Measurements from ENCODE around the gene SIRT7. TPM values are rescaled to one million over a fixed set of nuclear protein-coding genes. Genes with fewer than 3 reads are reported as not detected.

SIRT7 gene
- total RNA-seq, 1 donor from 2014 or later: 32.8 TPM

DNA sequence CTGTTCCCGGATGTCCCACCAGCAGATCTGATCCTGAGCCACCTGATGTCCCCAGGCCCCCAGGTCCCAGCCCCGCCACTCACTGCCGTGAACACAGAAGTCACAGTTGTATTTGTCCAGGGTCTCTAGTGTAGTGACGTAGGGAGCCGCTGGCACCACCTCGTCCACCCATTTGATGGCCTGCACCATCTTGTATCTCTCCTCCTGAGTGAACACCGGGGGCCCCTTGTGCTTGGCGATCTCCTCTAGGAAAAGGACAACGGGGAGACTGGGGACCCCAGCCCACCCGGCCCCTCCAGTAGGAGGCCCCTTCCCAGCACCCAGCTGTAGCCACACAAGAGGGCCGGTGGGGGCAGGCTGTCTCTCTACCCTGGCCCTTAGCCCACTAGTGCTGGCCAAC is 9.2 kb downstream of the SIRT7 start:
- H3K4me3 ChIP-seq: no peak overlapping the region
- H3K9me3 ChIP-seq: no peaks in the 10 kb centered on the region
- ATAC-seq (no peak), DNase-seq (no peak)
- no peak overlapping the region for H3K27ac ChIP-seq
- H3K27me3 ChIP-seq (ENCODE audit: low read depth): no peaks in the 10 kb centered on the region
- H3K36me3 ChIP-seq: peaks cover 60% of the 10 kb centered on the region
- intact Hi-C loops (cut with DNase I): no loop called here
- TF ChIP-seq, protein P1, sequence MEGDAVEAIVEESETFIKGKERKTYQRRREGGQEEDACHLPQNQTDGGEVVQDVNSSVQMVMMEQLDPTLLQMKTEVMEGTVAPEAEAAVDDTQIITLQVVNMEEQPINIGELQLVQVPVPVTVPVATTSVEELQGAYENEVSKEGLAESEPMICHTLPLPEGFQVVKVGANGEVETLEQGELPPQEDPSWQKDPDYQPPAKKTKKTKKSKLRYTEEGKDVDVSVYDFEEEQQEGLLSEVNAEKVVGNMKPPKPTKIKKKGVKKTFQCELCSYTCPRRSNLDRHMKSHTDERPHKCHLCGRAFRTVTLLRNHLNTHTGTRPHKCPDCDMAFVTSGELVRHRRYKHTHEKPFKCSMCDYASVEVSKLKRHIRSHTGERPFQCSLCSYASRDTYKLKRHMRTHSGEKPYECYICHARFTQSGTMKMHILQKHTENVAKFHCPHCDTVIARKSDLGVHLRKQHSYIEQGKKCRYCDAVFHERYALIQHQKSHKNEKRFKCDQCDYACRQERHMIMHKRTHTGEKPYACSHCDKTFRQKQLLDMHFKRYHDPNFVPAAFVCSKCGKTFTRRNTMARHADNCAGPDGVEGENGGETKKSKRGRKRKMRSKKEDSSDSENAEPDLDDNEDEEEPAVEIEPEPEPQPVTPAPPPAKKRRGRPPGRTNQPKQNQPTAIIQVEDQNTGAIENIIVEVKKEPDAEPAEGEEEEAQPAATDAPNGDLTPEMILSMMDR (IDR thresholded peaks at IDR 0.05): no peak
- peaks cover 15% of the 10 kb centered on the region for H3K4me1 ChIP-seq

DNA sequence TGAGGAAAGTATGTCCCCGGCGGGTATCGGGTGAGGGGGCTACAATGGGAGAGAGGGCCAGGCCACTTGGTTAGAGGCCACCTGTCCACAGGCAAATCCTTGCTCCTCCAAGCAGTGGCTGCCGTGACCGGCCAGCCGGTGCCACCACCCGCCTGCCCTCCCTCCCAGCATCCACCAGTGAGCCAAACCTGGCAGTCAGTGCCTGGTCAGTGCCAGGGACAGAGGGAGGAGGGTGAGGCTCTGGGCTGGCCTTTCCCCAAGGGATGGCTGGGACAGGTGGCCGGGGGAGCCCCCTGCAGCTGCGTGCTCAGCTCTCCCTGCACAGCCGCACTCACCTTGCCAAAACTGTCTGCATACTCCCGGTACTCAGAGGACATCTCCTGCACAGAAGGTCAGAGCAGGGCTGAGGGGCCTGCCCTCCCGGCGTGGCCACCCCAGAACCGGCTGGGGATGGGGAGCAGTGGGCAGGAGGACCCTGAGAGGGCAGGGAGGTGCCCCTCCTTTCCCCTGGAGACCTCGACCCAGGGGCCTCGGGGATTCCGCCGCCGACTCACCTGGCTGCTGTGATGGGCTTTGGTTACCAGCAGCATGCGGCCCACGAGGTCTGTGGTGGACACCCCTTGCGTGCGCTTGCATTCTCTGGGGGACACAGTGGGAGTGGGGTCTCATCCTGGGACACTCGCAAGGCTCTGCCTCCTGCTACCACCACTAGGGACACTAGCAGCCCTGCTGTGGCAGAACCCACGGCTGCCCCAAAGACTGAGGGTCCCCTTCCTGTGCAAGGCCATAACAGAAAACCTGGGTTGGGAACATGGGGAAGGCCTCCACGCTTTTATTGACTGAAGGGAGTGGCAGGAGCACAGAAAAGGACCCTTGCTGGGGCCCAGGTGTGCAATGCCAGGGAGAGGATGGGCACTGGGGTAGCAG is 10.5 kb downstream of the SIRT7 start:
- Histone ChIP-seq H3K4me1 (peaks cover 20% of the 10 kb centered on the region), H3K27me3 (ENCODE audit: low read depth) (no peaks in the 10 kb centered on the region), H3K36me3 (peaks cover 47% of the 10 kb centered on the region), H3K4me3 (no peak overlapping the region), H3K9me3 (no peaks in the 10 kb centered on the region), H3K27ac (no peak overlapping the region)
- TF ChIP-seq, protein P1 (IDR thresholded peaks at IDR 0.05): no peak
- no peak for ATAC-seq
- no peak for DNase-seq
- intact Hi-C loops (cut with DNase I): no loop called here

DNA sequence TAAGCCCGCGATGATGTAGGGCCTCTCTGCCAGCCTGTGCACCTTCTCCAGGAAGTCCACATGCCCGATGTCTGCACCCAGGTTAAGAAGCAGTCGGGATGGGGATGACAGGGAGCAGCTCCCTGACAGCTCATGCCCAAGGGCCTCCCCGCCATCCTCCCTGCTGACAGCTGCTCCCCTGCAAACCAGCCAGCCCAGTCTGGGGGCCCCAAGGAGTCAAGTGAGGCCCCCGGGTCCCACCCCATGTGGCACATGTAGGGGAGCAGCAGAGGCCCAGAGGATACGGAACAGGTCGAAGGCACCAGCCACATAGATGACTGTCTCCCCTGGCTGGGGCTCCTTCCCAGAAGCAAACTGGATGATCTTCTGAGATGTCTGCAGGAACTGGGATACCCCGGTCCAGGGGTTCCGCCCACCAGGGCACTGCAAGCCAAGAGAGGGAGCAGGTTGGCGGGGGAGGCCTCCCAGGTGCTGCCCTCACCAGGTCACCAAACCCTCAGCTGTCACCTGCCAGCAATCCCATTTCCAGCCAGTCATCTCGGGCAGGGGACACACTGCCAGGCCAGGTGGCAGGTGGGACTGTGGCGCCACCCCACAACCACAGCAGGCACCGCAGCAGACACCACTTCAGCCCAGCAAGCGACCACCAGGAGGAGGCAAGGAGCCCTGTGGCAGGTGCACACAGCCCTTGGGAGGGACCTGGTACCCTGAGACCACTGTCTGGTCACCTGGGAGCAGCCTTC is 11.3 kb downstream of the SIRT7 start:
- H3K4me3 ChIP-seq: no peak overlapping the region
- no peak overlapping the region for H3K27ac ChIP-seq
- H3K27me3 ChIP-seq (ENCODE audit: low read depth): peaks cover 2% of the 10 kb centered on the region
- ATAC-seq: no peak
- peaks cover 40% of the 10 kb centered on the region for H3K36me3 ChIP-seq
- intact Hi-C loops (cut with DNase I): no loop called here
- H3K9me3 ChIP-seq: no peaks in the 10 kb centered on the region
- TF ChIP-seq, protein P1 (IDR thresholded peaks at IDR 0.05): no peak
- no peak for DNase-seq
- H3K4me1 ChIP-seq: peaks cover 21% of the 10 kb centered on the region

DNA sequence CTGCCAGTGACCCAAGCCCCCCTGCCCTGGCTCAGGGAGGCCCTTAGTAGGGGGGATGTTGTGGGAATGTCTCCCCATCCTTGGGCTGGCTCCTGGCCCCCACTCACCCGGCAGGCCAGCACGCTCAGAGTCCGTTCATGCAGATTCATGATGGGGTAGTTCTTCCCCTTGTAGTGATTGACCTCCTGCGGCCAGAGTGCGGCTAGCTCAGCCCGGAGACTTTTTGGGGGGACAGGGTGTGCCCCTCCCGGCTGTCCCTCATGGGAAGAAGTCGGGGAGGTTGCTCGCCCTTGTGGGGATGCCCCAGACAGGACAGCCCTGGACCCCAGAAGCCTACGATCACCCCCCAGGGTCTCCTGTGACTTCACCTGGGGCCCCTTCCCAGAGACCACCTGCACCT is 12.0 kb downstream of the SIRT7 start:
- DNase-seq: no peak
- intact Hi-C loops (cut with DNase I): no loop called here
- H3K9me3 ChIP-seq: no peaks in the 10 kb centered on the region

DNA sequence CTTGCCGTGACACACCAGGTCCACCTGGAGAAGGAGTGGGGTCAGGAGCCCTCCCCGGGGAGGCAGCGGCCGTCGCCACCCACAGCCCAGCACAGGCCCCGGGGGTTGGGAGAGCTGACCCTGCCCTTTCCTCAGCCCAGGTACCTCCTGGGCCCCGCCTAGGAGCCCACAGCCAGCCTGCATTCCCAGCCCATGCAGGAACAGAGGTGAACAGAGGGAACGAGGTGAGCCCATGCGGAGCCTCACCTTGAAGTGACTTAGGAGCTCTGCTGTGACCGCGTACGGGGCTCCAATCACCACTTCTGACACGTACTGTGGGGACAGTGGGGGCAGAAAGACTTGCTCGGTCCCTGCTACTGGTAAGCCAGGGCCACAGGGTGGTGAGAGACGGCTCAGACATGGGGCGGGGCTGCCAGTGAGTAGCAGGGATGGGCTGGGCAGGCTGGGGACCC is 12.5 kb downstream of the SIRT7 start:
- intact Hi-C loops (cut with DNase I): no loop called here
- Histone ChIP-seq H3K27me3 (ENCODE audit: low read depth) (peaks cover 4% of the 10 kb centered on the region), H3K36me3 (peaks cover 44% of the 10 kb centered on the region)

More for the DNA sequence above, 12.0 kb downstream of the SIRT7 start:
- Histone ChIP-seq H3K4me1 (peaks cover 23% of the 10 kb centered on the region), H3K36me3 (peaks cover 40% of the 10 kb centered on the region), H3K27ac (no peak overlapping the region), H3K4me3 (no peak overlapping the region), H3K27me3 (ENCODE audit: low read depth) (peaks cover 4% of the 10 kb centered on the region)
- ATAC-seq: no peak
- TF ChIP-seq, protein P1 (IDR thresholded peaks at IDR 0.05): no peak

More for the DNA sequence above, 12.5 kb downstream of the SIRT7 start:
- no peaks in the 10 kb centered on the region for H3K9me3 ChIP-seq
- TF ChIP-seq, protein P1 (IDR thresholded peaks at IDR 0.05): no peak
- no peak for DNase-seq
- no peak overlapping the region for H3K27ac ChIP-seq
- no peak overlapping the region for H3K4me3 ChIP-seq
- peaks cover 20% of the 10 kb centered on the region for H3K4me1 ChIP-seq
- ATAC-seq: no peak
